HCT116 (cell line): ENCODE data around the gene SEC24C. TPM values are rescaled to one million over a fixed set of nuclear protein-coding genes. Genes with fewer than 3 reads are reported as not detected.
A peak's percentile ranks its signal among the peaks of the same experiment; 100 is the strongest.

Source experiments
- ATAC-seq: fragments of 200-7000 bp; cut with Tn5 transposase; 2 replicates; pipeline ENCODE4 v1.9.1; 2020; ENCODE audit warnings: mild to moderate bottlenecking, moderate library complexity
- BruUV-seq: library from RNA; stranded (reverse); fragments of 400-500 nt; replicated peaks from 2 replicates; lab custom pipeline; 2021; lab: Mats Ljungman, UMichigan
- CTCF ChIA-PET: fragments of 300-600 bp; sonication (Branson Sonifier 250); formaldehyde crosslinking; loops from one replicate; lab custom pipeline; 2021; ENCODE audit warnings: antibody characterized with exemption; lab: Charles Lee
- POLR2A ChIA-PET: fragments of 300-600, 350-600 bp; sonication (Branson Sonifier 250); formaldehyde crosslinking; loops from one replicate; lab custom pipeline; 2021; ENCODE audit warnings: antibody characterized with exemption; lab: Charles Lee
- RAD21 ChIA-PET, 2 experiments: fragments of 300-600 bp; sonication (Branson Sonifier 250); formaldehyde crosslinking; loops; one replicate each; lab custom pipeline; 2023; ENCODE audit warnings: low total read pairs in 2 of 2; ENCODE audit not compliant: uncharacterized antibody in 2 of 2, unreplicated experiment in 2 of 2, low non-redundant PET in 1 of 2; lab: Charles Lee
- DNase-seq: peaks from one replicate; pipeline ENCODE4 v3.0.0-alpha.2; 2010; ENCODE audit warnings: low read depth, low spot score
- H2AFZ ChIP-seq: fragments of 200-600 bp; shearing (Covaris generic), sonication (generic); 2 replicates; pipeline ENCODE4 v1.6.1; 2017; ENCODE audit warnings: low read depth, mixed run types, mixed read lengths, antibody characterized with exemption, low read length; ENCODE audit not compliant: poor library complexity, severe bottlenecking
- H3K27ac ChIP-seq: 2 replicates; pipeline ENCODE4 v1.5.1; 2012; ENCODE audit warnings: low read depth, low read length
- H3K27me3 ChIP-seq: fragments of 200-600 bp; sonication (generic); 2 replicates; pipeline ENCODE4 v1.6.1; 2016; ENCODE audit warnings: mixed run types, low read length, mixed read lengths; ENCODE audit not compliant: insufficient read depth
- H3K36me3 ChIP-seq, 2 experiments: fragments of 200-500 bp in 1 of 2; fragments of 200-600 bp in 1 of 2; sonication (Bioruptor generic) in 1 of 2; sonication (generic) in 1 of 2; 2 replicates each; pipeline versions ENCODE4 v1.5.1 to v1.6.1; 2014 to 2016; ENCODE audit warnings: low read length in 2 of 2, inconsistent platforms in 1 of 2, mixed read lengths in 1 of 2, mixed run types in 1 of 2; ENCODE audit not compliant: insufficient read depth in 2 of 2, control insufficient read depth in 1 of 2
- H3K4me1 ChIP-seq, 2 experiments: fragments of 200-600 bp in 1 of 2; sonication (generic) in 1 of 2; 2 replicates each; pipeline versions ENCODE4 v1.5.1 to v1.6.1; 2012 to 2017; ENCODE audit warnings: low read length in 2 of 2, inconsistent platforms in 1 of 2, mild to moderate bottlenecking in 1 of 2, mixed read lengths in 1 of 2, mixed run types in 1 of 2, moderate library complexity in 1 of 2; ENCODE audit not compliant: insufficient read depth in 2 of 2, control insufficient read depth in 1 of 2
- H3K4me2 ChIP-seq: fragments of 200-600 bp; sonication (generic); 2 replicates; pipeline ENCODE4 v1.6.1; 2017; ENCODE audit warnings: mixed run types, low read length, mixed read lengths
- H3K4me3 ChIP-seq, 2 experiments: fragments of 200-600 bp in 1 of 2; sonication (generic) in 1 of 2; replicated peaks in 1 of 2; 2 replicates each; pipeline ENCODE4 v1.5.1; 2011 to 2016; ENCODE audit warnings: low read length in 2 of 2, control low read depth in 1 of 2, low read depth in 1 of 2, mild to moderate bottlenecking in 1 of 2, mixed read lengths in 1 of 2, mixed run types in 1 of 2
- H3K79me2 ChIP-seq: fragments of 200-600 bp; sonication (generic); 2 replicates; pipeline ENCODE4 v1.6.1; 2017; ENCODE audit warnings: mild to moderate bottlenecking, mixed run types, low read length, moderate library complexity, mixed read lengths; ENCODE audit not compliant: insufficient read depth
- H3K9ac ChIP-seq: fragments of 200-600 bp; sonication (generic); 2 replicates; pipeline ENCODE4 v1.6.1; 2016; ENCODE audit warnings: low read length, mixed read lengths
- H3K9me2 ChIP-seq: fragments of 200-600 bp; sonication (generic), shearing (Covaris generic); 2 replicates; pipeline ENCODE4 v1.6.1; 2017; ENCODE audit warnings: mixed run types, mild to moderate bottlenecking, moderate library complexity; ENCODE audit not compliant: insufficient read depth
- H3K9me3 ChIP-seq, 2 experiments: fragments of 200-500 bp in 1 of 2; fragments of 200-600 bp in 1 of 2; sonication (Bioruptor generic) in 1 of 2; sonication (generic) in 1 of 2; 2 replicates each; pipeline ENCODE4 v1.6.1; 2014 to 2017; ENCODE audit warnings: low read length in 2 of 2, mixed read lengths in 2 of 2, inconsistent platforms in 1 of 2, low read depth in 1 of 2, mild to moderate bottlenecking in 1 of 2, mixed run types in 1 of 2, moderate library complexity in 1 of 2; ENCODE audit not compliant: control insufficient read depth in 1 of 2, insufficient read depth in 1 of 2
- H4K20me1 ChIP-seq: fragments of 200-600 bp; sonication (generic), shearing (Covaris generic); 2 replicates; pipeline ENCODE4 v1.6.1; 2017; ENCODE audit warnings: mixed run types, mild to moderate bottlenecking, moderate library complexity; ENCODE audit not compliant: insufficient read depth
- CBX3 ChIP-seq: IDR thresholded peaks from 2 replicates; pipeline ENCODE4 v1.6.1; 2012; ENCODE audit warnings: low read depth
- CEBPB ChIP-seq: IDR thresholded peaks from 2 replicates; pipeline ENCODE4 v1.6.1; 2012; ENCODE audit warnings: low read depth
- CTCF ChIP-seq, 3 experiments: fragments of 200-600 bp in 1 of 3; sonication (generic) in 1 of 3; IDR thresholded peaks in 2 of 3; conservative IDR thresholded peaks in 1 of 3; 2 replicates each; pipeline ENCODE4 v1.5.1; 2012 to 2017; ENCODE audit warnings: low read depth in 2 of 3, low read length in 2 of 3, antibody characterized with exemption in 1 of 3, borderline replicate concordance in 1 of 3, control low read depth in 1 of 3, mild to moderate bottlenecking in 1 of 3, mixed read lengths in 1 of 3, mixed run types in 1 of 3, moderate library complexity in 1 of 3; ENCODE audit not compliant: insufficient read depth in 1 of 3
- EGR1 ChIP-seq: IDR thresholded peaks from 2 replicates; pipeline ENCODE4 v1.6.1; 2012; ENCODE audit warnings: low read depth
- EZH2 ChIP-seq: fragments of 200-600 bp; sonication (generic); IDR thresholded peaks from 2 replicates; pipeline ENCODE4 v1.6.1; 2017; ENCODE audit warnings: antibody characterized with exemption, mixed run types
- JUND ChIP-seq: IDR thresholded peaks from 2 replicates; pipeline ENCODE4 v1.6.1; 2012
- MAX ChIP-seq: IDR thresholded peaks from 2 replicates; pipeline ENCODE4 v1.6.1; 2012
- RAD21 ChIP-seq: IDR thresholded peaks from 2 replicates; pipeline ENCODE4 v1.6.1; 2012; ENCODE audit warnings: low read depth, mild to moderate bottlenecking
- SIN3A ChIP-seq: IDR thresholded peaks from 2 replicates; pipeline ENCODE4 v1.6.1; 2012; ENCODE audit warnings: low read depth
- TCF7L2 ChIP-seq: IDR thresholded peaks from 2 replicates; pipeline ENCODE4 v1.7.0; 2011; ENCODE audit warnings: borderline replicate concordance, inconsistent platforms; ENCODE audit not compliant: insufficient read depth, insufficient read length; ENCODE audit errors: extremely low read depth
- ZFX ChIP-seq: fragments of 450-650 bp; IDR thresholded peaks from 2 replicates; pipeline ENCODE4 v1.6.1; 2017
- ZNF274 ChIP-seq: fragments of 200-500 bp; sonication (Bioruptor generic); IDR thresholded peaks from 2 replicates; pipeline ENCODE4 v1.6.1; 2014; ENCODE audit warnings: mild to moderate bottlenecking, low read depth, low read length, inconsistent platforms
- intact Hi-C: fragments of 100-400 bp; cut with micrococcal nuclease; formaldehyde crosslinking; loops from 2 replicates; pipeline ENCODE4 v1.10.0; 2022
- total RNA-seq: library from RNA; stranded (reverse); gene quantifications from one replicate; pipeline ENCODE4 v1.2.1, GENCODE V29; 2021; ENCODE audit not compliant: unreplicated experiment

Gene SEC24C
- total RNA-seq, 1 experiment from 2014 or later = 60.9 TPM

- no peak overlapping the region for H3K9ac ChIP-seq
- DNase-seq (no peak), ATAC-seq (no peak)
- H3K79me2 ChIP-seq = peaks cover 13% of the 10 kb centered on the region
- intact Hi-C loops = no loop called here
- no peak overlapping the region for H2AFZ ChIP-seq
- H3K4me1 ChIP-seq = peaks cover 0 to 28% of the 10 kb centered on the region in 2 experiments; a peak in 3 of 4 replicates
- BruUV-seq = no TSS peak
- ChIA-PET CTCF (no interaction called here), RAD21 (no interaction called here), POLR2A (no interaction called here)
- H3K4me3 ChIP-seq = no peak overlapping the region
- TF ChIP-seq EZH2 (no peak), CBX3 (no peak), CEBPB (no peak), ZNF274 (no peak), EGR1 (no peak), MAX (no peak), CTCF (IDR thresholded peaks at IDR 0.05 in 2 of 3, conservative IDR thresholded peaks at IDR 0.05 in 1 of 3; ENCODE audit: borderline replicate concordance in 1 of 3, insufficient read depth in 1 of 3, low read depth in 2 of 3, low read length in 2 of 3) (no peak), SIN3A (no peak), ZFX (no peak), RAD21 (no peak), JUND (no peak), TCF7L2 (no peak)
- no peaks in the 10 kb centered on the region for H4K20me1 ChIP-seq
- no peaks in the 10 kb centered on the region for H3K9me3 ChIP-seq
- no peak overlapping the region for H3K27ac ChIP-seq
- peaks cover 42 to 52% of the 10 kb centered on the region in 2 experiments for H3K36me3 ChIP-seq
- H3K27me3 ChIP-seq = no peaks in the 10 kb centered on the region
- peak overlapping the region; percentile 46; the same call in 1 of the 2 replicates for H3K4me2 ChIP-seq
- no peaks in the 10 kb centered on the region for H3K9me2 ChIP-seq
Observed at GRCh38 chr10:73761781-73762180, 17.6 kb downstream of the SEC24C start.
